ENCODE results near the gene C1orf232. TPM values are rescaled to one million over a fixed set of nuclear protein-coding genes. Genes with fewer than 3 reads are reported as not detected.

Gene C1orf232
- polyA plus RNA-seq, 3 donors: not detected

GRCh38 chr1:26175346-26175745, 6.6 kb upstream of the C1orf232 start:
- Histone ChIP-seq H3K9me3 (replicated peaks in 1 of 2; ENCODE audit: control insufficient read depth in 1 of 2, insufficient read depth in 1 of 2, low read length in 2 of 2) (no peaks in the 10 kb centered on the region), H3K36me3 (replicated peaks in 1 of 2; ENCODE audit: control insufficient read depth in 1 of 2, insufficient read depth in 2 of 2, low read length in 2 of 2) (no peaks in the 10 kb centered on the region), H3K79me2 (ENCODE audit: insufficient read depth, low read length) (peaks cover 7% of the 10 kb centered on the region), H2AFZ (ENCODE audit: insufficient read depth, low read depth, low read length, poor library complexity, severe bottlenecking) (no peak overlapping the region), H4K20me1 (ENCODE audit: insufficient read depth, low read length) (no peaks in the 10 kb centered on the region), H3K27ac (ENCODE audit: low read depth in 1 of 2, low read length in 2 of 2) (no peak overlapping the region), H3K9ac (ENCODE audit: insufficient read depth, low read length, poor library complexity, severe bottlenecking) (no peak overlapping the region), H3K4me2 (replicated peaks; ENCODE audit: extremely low read depth, low read length, poor library complexity, severe bottlenecking) (no peak overlapping the region), H3K27me3 (ENCODE audit: control insufficient read depth in 2 of 2, insufficient read depth in 2 of 2, low read length in 2 of 2) (no peaks in the 10 kb centered on the region), H3K4me1 (ENCODE audit: control insufficient read depth in 1 of 2, insufficient read depth in 2 of 2, low read length in 2 of 2) (peaks cover 7 to 9% of the 10 kb centered on the region in 2 donors), H3K4me3 (replicated peaks in 1 of 3; ENCODE audit: low read depth in 2 of 3, low read length in 3 of 3) (no peak overlapping the region)
- 75% methylated on average over 2 of the region's 8 CpGs for WGBS (ENCODE audit: insufficient coverage)
- Mint-ChIP-seq H3K4me1 (peaks cover 10% of the 10 kb centered on the region), H3K27ac (no peak overlapping the region), H3K36me3 (peaks cover 0 to 3% of the 10 kb centered on the region in 2 donors), H3K4me3 (no peak overlapping the region), H3K27me3 (ENCODE audit: low read depth in 3 of 3) (peaks cover 0 to 5% (median 2%) of the 10 kb centered on the region in 3 donors), H3K9me3 (no peaks in the 10 kb centered on the region)
- no peak for DNase-seq
- intact Hi-C loops (cut with micrococcal nuclease): no loop called here
- TF ChIP-seq, protein P1, sequence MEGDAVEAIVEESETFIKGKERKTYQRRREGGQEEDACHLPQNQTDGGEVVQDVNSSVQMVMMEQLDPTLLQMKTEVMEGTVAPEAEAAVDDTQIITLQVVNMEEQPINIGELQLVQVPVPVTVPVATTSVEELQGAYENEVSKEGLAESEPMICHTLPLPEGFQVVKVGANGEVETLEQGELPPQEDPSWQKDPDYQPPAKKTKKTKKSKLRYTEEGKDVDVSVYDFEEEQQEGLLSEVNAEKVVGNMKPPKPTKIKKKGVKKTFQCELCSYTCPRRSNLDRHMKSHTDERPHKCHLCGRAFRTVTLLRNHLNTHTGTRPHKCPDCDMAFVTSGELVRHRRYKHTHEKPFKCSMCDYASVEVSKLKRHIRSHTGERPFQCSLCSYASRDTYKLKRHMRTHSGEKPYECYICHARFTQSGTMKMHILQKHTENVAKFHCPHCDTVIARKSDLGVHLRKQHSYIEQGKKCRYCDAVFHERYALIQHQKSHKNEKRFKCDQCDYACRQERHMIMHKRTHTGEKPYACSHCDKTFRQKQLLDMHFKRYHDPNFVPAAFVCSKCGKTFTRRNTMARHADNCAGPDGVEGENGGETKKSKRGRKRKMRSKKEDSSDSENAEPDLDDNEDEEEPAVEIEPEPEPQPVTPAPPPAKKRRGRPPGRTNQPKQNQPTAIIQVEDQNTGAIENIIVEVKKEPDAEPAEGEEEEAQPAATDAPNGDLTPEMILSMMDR (IDR thresholded peaks at IDR 0.05): no peak

DNA sequence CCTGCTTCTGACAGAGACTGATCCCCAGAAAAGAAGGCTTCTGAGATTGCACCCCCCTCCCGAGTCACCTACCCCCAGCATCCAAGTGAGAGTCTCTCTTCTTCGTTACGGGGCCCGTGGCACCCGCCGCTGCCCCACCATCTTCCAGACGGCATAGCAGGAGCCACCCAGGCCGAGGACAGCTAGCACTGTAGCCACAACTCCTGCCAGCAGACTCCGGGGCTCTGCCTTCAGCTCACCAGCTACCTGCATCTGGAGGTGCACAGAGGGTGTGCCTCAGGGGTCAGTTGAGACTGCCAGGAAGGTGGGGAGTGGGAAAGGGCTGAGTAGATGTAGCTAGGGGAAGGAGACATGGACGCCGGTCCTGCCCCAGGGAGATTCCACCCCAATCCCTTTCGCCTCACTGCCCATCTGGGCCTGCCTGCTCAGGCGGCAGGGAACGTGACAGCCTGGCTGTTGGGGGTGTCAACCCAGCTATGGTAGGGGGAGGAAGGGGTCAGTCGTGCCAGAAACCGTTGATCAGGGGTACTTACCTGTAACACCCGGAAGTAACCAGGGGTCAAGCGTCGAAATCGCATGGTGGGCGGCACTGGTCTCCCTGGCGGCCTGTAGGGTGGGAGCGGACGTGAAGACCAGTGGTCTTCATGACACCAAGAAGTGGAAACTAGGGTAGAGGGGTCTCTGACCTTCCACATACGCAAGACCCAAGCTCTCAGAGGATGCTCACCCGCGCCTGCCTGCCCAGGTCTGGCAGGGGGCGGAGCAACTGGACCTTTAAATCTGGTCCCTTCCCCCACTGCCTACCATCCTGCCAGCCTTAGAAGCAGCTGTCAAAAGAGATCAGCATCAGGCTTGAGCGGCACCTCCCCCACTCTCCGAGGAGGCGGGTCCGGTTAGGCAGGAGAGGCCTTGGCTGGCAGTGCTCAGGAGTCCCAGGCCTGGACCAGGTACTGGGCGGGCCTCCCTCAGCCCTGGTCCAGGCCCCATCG, 2.6 kb upstream of the C1orf232 start, which contains the start of gene ZNF593OS:
TSS of gene ZNF593OS (minus strand) at position 749 of the 989 bp plus-strand sequence. CDS start at position 578, 171 bp downstream.
- 98% methylated on average over 22 of the region's 34 CpGs for WGBS (ENCODE audit: insufficient coverage)
- peak within 1 kb of the TSS in 1 of 3 experiments; percentile 93 for H3K4me3 ChIP-seq (replicated peaks in 1 of 3; ENCODE audit: low read depth in 2 of 3, low read length in 3 of 3)
- H3K27me3 ChIP-seq (ENCODE audit: control insufficient read depth in 2 of 2, insufficient read depth in 2 of 2, low read length in 2 of 2): no peaks in the 10 kb centered on the region
- DNase-seq: no peak
- TF ChIP-seq, protein P1 (IDR thresholded peaks at IDR 0.05): no peak
- peaks cover 12% of the 10 kb centered on the region for H3K79me2 ChIP-seq (ENCODE audit: insufficient read depth, low read length)
- peaks cover 0 to 2% (median 0%) of the 10 kb centered on the region in 7 donors for H3K9me3 Mint-ChIP-seq
- H2AFZ ChIP-seq (ENCODE audit: insufficient read depth, low read depth, low read length, poor library complexity, severe bottlenecking): peak within 1 kb of the TSS; percentile 99
- intact Hi-C loops (cut with micrococcal nuclease): no loop called here
- H3K9me3 ChIP-seq (replicated peaks in 1 of 2; ENCODE audit: control insufficient read depth in 1 of 2, insufficient read depth in 1 of 2, low read length in 2 of 2): no peaks in the 10 kb centered on the region
- peaks cover 13% of the 10 kb centered on the region for H3K4me1 Mint-ChIP-seq
- no peaks in the 10 kb centered on the region for H4K20me1 ChIP-seq (ENCODE audit: insufficient read depth, low read length)
- peak within 1 kb of the TSS; percentile 89 to 90 for H3K4me3 Mint-ChIP-seq
- H3K4me1 ChIP-seq (ENCODE audit: control insufficient read depth in 1 of 2, insufficient read depth in 2 of 2, low read length in 2 of 2): peaks cover 14 to 19% of the 10 kb centered on the region in 2 donors
- H3K27ac ChIP-seq (ENCODE audit: low read depth in 1 of 2, low read length in 2 of 2): no peak within 1 kb of the TSS
- H3K9ac ChIP-seq (ENCODE audit: insufficient read depth, low read length, poor library complexity, severe bottlenecking): no peak within 1 kb of the TSS
- peaks cover 0 to 5% (median 4%) of the 10 kb centered on the region in 3 donors for H3K27me3 Mint-ChIP-seq (ENCODE audit: low read depth in 3 of 3)
- peak within 1 kb of the TSS; percentile 95 for H3K4me2 ChIP-seq (replicated peaks; ENCODE audit: extremely low read depth, low read length, poor library complexity, severe bottlenecking)
- no peaks in the 10 kb centered on the region for H3K36me3 ChIP-seq (replicated peaks in 1 of 2; ENCODE audit: control insufficient read depth in 1 of 2, insufficient read depth in 2 of 2, low read length in 2 of 2)
- H3K27ac Mint-ChIP-seq: peak within 1 kb of the TSS in 3 of 7 donors; percentile 43 to 94 (median 82)
- H3K36me3 Mint-ChIP-seq: peaks cover 0 to 3% of the 10 kb centered on the region in 2 donors
